ENCODE data around the gene CCPG1.
"Not testable (repeated sequence)": the region's sequence is repeated elsewhere in the genome, so short reads cannot be mapped to it uniquely, and the experiment has no call there.

The CCPG1 gene, protein sequence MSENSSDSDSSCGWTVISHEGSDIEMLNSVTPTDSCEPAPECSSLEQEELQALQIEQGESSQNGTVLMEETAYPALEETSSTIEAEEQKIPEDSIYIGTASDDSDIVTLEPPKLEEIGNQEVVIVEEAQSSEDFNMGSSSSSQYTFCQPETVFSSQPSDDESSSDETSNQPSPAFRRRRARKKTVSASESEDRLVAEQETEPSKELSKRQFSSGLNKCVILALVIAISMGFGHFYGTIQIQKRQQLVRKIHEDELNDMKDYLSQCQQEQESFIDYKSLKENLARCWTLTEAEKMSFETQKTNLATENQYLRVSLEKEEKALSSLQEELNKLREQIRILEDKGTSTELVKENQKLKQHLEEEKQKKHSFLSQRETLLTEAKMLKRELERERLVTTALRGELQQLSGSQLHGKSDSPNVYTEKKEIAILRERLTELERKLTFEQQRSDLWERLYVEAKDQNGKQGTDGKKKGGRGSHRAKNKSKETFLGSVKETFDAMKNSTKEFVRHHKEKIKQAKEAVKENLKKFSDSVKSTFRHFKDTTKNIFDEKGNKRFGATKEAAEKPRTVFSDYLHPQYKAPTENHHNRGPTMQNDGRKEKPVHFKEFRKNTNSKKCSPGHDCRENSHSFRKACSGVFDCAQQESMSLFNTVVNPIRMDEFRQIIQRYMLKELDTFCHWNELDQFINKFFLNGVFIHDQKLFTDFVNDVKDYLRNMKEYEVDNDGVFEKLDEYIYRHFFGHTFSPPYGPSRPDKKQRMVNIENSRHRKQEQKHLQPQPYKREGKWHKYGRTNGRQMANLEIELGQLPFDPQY

DNA sequence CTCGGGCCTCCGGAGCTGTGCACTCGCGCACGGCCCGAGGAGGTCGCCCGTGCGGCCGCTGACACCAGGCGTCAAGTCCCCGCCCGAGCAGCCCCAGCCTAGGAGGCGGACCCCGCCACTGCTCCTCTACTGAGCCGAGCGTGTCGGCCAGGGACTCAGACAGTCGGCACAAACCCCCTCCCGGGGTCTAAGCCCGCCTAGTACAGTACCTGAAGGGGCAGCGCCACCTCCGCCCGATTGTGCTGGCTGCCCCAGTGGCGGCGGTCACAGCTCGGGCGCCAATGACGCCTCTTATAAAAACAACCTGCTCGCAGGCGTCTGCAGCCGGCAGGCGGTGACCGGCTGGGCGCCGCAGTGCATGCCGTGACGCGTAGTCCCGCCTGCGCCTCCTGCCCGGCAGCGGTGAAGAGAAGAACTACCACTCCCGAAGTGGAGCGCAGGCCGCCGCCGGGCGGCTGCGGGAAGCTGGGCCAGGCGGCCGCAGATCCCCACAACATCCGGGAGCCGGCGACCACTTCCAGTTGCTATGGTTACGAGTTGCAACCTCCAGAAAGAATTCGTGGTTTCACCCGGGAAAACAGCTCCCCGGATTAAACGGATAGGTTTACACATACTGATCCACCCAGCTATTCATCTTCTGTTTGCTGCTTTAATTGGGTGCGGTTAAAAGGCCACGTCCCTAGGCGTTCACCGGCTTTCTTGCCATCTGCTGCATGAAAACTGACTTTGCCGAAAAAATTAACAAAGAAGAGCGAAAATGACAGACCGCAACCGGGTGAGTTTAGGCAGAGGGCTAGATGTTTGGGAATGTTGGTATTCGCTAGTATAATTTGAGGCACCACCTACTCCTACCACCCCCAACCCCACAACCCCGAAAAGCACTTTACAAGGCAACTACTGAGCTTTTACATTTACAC is at the start of gene CCPG1, which contains the start of gene PIERCE2:
Gene CCPG1 (minus strand): TSS at position 348 of the 917 bp plus-strand sequence. CDS start 18,935 bp downstream, outside the sequence.
Gene PIERCE2 (plus strand): TSS at position 484 of the 917 bp plus-strand sequence. CDS start 274 bp downstream, at position 758.
- H3K9ac ChIP-seq (ENCODE audit: insufficient read length) = peak within 1 kb of the TSS; percentile 73
- TF ChIP-seq POLR2AphosphoS5 (IDR thresholded peaks at IDR 0.05; ENCODE audit: borderline replicate concordance, low read depth, low read length) (peak; percentile 57; the same call in 1 of the 2 replicates), EZH2 (IDR thresholded peaks at IDR 0.05) (no peak)
- peak within 1 kb of the TSS; percentile 96 for H3K4me3 ChIP-seq
- no peak for DNase-seq (ENCODE audit: low read depth, low spot score)
- no peaks in the 10 kb centered on the region for H3K9me3 ChIP-seq (ENCODE audit: low read depth, low read length)
- no peak within 1 kb of the TSS for H3K27ac ChIP-seq
- H3K36me3 ChIP-seq (ENCODE audit: insufficient read depth, low read length) = no peaks in the 10 kb centered on the region

DNA sequence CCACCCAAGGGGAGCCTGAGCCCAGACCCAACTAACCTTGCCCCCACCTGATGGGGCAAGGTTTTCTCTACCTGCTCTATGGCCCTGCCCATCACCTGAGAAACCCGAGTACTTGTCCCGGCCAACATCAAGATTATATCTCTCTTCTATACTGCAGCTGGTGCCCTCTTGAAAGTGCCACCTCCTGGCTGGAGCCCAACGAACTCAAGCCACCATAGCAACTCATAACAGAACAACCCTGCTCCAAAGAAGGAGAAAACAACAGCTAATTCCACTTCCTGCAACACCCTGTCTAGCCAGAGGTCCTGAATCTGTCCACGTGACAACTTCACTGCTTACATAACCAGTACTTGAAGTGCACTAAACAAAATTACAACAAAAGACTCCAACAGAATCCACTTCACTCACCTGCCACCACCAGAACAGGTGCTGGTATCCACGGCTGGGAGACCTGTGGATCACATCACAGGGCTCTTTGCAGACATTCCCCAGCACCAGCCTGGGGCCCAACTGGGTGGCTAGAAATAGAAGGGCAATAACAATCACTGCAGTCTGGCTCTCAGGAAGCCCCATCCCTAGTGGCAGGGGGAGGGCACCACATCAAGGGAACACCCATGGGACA is 49.4 kb upstream of the CCPG1 start:
- DNase-seq (ENCODE audit: low read depth, low spot score) = no peak
- Histone ChIP-seq H3K27ac (no peak overlapping the region), H3K9ac (ENCODE audit: insufficient read length) (no peak overlapping the region), H3K9me3 (ENCODE audit: low read depth, low read length) (no peaks in the 10 kb centered on the region), H3K36me3 (ENCODE audit: insufficient read depth, low read length) (no peaks in the 10 kb centered on the region), H3K4me3 (no peak overlapping the region)
- TF ChIP-seq POLR2AphosphoS5 (IDR thresholded peaks at IDR 0.05; ENCODE audit: borderline replicate concordance, low read depth, low read length) (no peak), FOXP2 (optimal IDR thresholded peaks at IDR 0.05; ENCODE audit: control extremely low read depth, extremely low read length, insufficient read depth) (no peak), EZH2 (IDR thresholded peaks at IDR 0.05) (no peak)

DNA sequence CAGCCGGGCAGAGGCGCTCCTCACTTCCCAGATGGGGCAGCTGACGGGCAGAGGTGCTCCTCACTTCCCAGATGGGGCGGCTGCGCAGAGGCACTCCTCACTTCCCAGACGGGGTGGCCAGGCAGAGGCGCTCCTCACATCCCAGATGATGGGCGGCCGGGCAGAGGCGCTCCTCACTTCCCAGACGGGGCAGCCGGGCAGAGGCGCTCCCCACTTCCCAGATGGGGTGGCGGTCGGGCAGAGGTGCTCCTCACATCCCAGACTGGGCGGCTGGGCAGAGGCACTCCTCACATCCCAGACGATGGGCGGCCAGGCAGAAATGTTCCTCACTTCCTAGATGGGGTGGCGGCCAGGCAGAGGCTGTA is 38.9 kb upstream of the CCPG1 start:
- DNase-seq (ENCODE audit: low read depth, low spot score); H3K36me3 ChIP-seq (ENCODE audit: insufficient read depth, low read length); H3K9ac ChIP-seq (ENCODE audit: insufficient read length); H3K9me3 ChIP-seq (ENCODE audit: low read depth, low read length); H3K4me3 ChIP-seq; H3K27ac ChIP-seq: not testable (repeated sequence)

DNA sequence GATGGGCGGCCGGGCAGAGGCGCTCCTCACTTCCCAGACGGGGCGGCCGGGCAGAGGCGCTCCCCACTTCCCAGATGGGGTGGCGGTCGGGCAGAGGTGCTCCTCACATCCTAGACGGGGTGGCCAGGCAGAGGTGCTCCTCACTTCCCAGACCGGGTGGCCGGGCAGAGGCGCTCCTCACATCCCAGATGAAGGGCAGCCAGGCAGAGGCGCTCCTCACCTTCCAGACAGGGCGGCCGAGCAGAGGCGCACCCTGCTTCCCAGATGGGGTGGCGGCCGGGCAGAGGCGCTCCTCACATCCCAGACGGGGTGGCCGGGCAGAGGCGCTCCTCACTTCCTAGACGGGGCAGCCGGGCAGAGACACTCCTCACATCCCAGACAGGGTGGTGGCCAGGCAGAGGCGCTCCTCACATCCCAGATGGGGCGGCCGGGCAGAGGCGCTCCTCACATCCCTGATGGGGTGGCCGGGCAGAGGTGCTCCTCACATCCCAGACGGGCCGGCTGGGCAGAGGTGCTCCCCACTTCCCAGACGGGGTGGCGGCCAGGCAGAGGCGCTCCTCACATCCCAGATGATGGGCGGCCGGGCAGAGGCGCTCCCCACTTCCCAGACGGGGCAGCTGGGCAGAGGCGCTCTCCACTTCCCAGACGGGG is 38.3 kb upstream of the CCPG1 start:
- H3K36me3 ChIP-seq (ENCODE audit: insufficient read depth, low read length); H3K27ac ChIP-seq; H3K9ac ChIP-seq (ENCODE audit: insufficient read length); DNase-seq (ENCODE audit: low read depth, low spot score); H3K9me3 ChIP-seq (ENCODE audit: low read depth, low read length); H3K4me3 ChIP-seq: not testable (repeated sequence)

DNA sequence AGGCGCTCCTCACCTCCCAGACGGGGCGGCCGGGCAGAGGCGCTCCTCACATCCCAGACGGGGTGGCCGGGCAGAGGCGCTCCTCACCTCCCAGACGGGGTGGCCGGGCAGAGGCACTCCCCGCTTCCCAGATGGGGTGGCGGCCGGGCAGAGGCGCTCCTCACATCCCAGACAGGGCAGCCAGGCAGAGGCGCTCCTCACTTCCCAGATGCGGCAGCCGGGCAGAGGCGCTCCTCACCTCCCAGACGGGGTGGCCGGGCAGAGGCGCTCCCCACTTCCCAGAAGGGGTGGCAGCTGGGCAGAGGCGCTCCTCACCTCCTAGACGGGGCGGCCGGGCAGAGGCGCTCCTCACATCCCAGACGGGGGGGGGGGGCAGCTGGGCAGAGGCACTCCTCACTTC is 37.8 kb upstream of the CCPG1 start:
- not testable (repeated sequence) for H3K9me3 ChIP-seq (ENCODE audit: low read depth, low read length); H3K9ac ChIP-seq (ENCODE audit: insufficient read length)

DNA sequence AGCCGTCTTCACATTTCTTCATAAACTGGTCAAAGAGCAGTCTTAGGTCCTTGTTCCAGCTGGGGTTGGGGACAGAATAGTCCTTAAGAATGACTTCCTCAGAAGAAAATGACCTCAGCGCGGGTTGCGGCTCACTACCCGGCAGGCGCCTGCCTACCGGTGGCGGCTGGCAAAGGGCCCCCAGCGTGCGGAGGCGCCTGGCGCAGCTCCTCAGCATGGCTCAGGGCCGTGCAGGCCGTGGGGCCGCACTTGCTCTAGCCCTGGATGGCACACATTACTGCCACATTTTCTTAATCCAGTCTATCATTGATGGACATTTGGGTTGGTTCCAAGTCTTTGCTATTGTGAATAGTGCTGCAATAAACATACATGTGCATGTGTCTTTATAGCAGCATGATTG is 35.0 kb upstream of the CCPG1 start:
- not testable (repeated sequence) for H3K9me3 ChIP-seq (ENCODE audit: low read depth, low read length); DNase-seq (ENCODE audit: low read depth, low spot score); H3K27ac ChIP-seq; H3K36me3 ChIP-seq (ENCODE audit: insufficient read depth, low read length); H3K9ac ChIP-seq (ENCODE audit: insufficient read length); H3K4me3 ChIP-seq

More for the DNA sequence above, 37.8 kb upstream of the CCPG1 start:
- not testable (repeated sequence) for H3K36me3 ChIP-seq (ENCODE audit: insufficient read depth, low read length); H3K27ac ChIP-seq; H3K4me3 ChIP-seq; DNase-seq (ENCODE audit: low read depth, low spot score)

DNA sequence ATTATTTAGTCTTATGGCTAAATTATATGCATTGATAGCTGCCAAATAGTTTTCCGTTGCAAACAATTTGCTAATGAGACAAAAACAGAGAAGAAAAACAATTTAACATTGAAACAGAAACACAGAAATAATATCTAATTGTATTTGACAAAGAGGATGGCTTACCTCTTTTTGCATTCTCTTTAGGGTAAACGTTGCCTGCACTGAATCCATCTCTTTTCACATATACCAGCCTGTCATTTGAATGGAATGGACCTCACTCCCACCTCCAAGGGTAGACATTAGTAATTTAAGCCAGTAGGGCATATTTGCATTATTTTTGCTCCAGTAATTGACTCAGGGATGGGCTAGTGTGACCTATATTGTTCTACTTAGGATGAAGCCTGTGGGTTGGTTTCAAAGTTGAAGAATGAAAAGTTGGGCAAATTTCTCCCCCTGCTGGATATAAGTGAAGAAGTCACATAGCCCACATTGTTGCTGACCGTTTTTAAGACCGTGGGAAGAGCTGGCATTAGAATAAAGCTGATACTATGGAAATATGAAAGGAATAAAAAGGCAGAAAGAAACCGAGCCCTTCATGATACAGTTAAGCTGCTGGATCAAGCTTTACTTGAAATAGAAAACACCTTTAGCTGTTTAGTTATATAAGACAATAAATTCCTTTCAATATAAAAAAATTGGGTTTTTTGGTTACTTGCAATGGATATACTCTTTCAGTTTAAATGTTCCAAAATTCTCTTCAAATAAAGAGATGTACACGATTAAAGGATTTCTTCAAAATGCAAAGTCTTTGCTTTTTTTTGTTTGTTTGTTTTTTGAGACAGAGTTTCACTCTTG is 27.0 kb upstream of the CCPG1 start:
- Histone ChIP-seq H3K9ac (ENCODE audit: insufficient read length) (no peak overlapping the region), H3K4me3 (no peak overlapping the region), H3K36me3 (ENCODE audit: insufficient read depth, low read length) (no peaks in the 10 kb centered on the region), H3K9me3 (ENCODE audit: low read depth, low read length) (no peaks in the 10 kb centered on the region), H3K27ac (no peak overlapping the region)
- DNase-seq (ENCODE audit: low read depth, low spot score) = peak; percentile 24
- TF ChIP-seq FOXP2 (optimal IDR thresholded peaks at IDR 0.05; ENCODE audit: control extremely low read depth, extremely low read length, insufficient read depth) (no peak), EZH2 (IDR thresholded peaks at IDR 0.05) (no peak), POLR2AphosphoS5 (IDR thresholded peaks at IDR 0.05; ENCODE audit: borderline replicate concordance, low read depth, low read length) (no peak)

Measured in SK-N-MC (cell line).